Astrocyte of the cerebellum (primary cell): ENCODE results near the gene RDH12.

Experiments used
- DNase-seq: peaks from one replicate; pipeline ENCODE4 v3.0.0-alpha.2; 2011; ENCODE audit warnings: low read depth
- H3K4me3 ChIP-seq: 2 replicates; pipeline ENCODE4 v1.5.1; 2011; ENCODE audit warnings: mild to moderate bottlenecking, low read depth, low read length, moderate library complexity
- in situ Hi-C: cut with HindIII; loops from 2 replicates; pipeline ENCODE4 v1.10.0; 2017; ENCODE audit warnings: low sequenced_read_pairs
- TF ChIP-seq, protein P1 (sequence below): IDR thresholded peaks from 2 replicates; pipeline ENCODE4 v1.5.1; 2012; ENCODE audit warnings: low read length, low read depth, moderate library complexity, mild to moderate bottlenecking; ENCODE audit errors: missing control alignments

RDH12 gene

DNA sequence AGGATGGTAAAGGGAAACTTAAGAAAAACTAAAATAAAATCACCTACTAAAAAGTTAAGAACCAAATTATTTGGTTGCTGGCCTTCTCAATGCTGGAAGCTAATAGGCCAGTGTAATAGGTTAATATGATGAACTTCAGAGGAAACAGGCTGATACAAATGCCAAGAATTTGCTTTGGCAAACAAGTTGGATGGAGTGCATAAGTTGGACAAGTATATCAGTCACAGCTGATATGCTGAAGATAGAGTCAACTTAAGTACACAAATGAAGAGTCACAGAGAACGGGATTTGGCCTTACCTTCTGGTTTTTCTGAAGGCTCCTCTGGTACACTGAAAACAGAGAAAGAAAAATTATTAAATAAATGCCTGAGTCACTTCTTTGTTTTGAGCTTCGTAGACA, 66.5 kb downstream of the RDH12 start:
- DNase-seq, result no peak
- TF ChIP-seq, protein P1, sequence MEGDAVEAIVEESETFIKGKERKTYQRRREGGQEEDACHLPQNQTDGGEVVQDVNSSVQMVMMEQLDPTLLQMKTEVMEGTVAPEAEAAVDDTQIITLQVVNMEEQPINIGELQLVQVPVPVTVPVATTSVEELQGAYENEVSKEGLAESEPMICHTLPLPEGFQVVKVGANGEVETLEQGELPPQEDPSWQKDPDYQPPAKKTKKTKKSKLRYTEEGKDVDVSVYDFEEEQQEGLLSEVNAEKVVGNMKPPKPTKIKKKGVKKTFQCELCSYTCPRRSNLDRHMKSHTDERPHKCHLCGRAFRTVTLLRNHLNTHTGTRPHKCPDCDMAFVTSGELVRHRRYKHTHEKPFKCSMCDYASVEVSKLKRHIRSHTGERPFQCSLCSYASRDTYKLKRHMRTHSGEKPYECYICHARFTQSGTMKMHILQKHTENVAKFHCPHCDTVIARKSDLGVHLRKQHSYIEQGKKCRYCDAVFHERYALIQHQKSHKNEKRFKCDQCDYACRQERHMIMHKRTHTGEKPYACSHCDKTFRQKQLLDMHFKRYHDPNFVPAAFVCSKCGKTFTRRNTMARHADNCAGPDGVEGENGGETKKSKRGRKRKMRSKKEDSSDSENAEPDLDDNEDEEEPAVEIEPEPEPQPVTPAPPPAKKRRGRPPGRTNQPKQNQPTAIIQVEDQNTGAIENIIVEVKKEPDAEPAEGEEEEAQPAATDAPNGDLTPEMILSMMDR, result no peak
- in situ Hi-C loops, result no loop called here
- H3K4me3 ChIP-seq, result no peak overlapping the region

DNA sequence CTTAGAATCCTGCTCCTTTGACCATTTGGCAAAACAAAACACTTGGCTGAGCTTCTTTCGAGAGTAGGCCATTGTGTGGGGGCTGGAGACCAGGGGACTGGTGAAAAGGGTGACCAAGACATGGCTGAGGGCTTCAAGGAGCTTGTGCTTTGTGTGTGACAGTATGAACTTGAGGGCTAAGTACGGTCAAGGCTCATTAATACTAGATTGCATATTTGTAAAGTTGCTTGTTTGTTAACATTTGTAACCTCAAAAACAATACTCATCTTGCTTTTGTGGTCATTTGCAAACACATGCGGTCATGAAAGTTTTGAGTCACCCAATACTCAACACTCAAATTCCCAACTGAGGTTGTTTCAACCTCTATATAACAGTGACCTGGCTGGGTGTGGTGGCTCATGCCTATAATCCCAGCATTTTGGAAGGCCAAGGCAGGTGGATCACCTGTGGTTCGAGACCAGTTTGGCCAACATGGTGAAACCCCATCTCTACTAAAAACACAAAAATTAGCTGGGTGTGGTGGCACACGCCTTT, 72.2 kb downstream of the RDH12 start:
- DNase-seq, result no peak
- in situ Hi-C loops, result no loop called here
- H3K4me3 ChIP-seq, result no peak overlapping the region
- TF ChIP-seq, protein P1, result no peak

DNA sequence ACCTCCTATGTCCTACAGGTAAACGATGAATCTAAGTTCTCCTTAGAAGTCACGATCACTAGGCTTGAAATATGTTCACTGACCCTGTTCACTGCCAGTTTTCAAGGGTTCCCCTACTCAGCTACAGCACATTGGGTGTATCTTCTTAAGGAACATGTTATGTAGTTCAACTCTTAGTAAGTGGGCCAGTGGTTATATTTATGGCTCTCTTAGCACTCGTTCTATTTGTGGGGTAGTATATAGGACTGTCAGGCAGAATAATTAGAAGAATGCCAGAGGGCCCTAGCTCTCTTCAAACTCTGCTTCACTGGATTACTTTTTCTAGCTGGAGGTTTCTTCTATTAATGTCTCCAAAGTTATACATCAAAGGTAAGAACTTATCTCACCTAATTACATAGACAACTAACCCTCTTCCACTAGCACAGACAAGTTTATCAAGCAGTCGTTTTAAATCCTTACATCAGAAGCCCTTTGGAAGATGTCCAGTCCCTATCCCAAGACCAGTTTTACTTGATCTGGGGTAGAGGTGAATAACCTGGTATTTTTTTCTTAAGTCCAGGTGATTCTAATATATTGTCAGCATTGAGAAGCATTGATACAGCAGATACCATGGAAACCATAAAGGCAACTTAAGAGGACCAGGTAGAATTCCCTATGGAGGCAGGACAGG, 75.1 kb downstream of the RDH12 start:
- no peak overlapping the region for H3K4me3 ChIP-seq
- DNase-seq, result no peak
- TF ChIP-seq, protein P1, result no peak
- in situ Hi-C loops, result no loop called here

DNA sequence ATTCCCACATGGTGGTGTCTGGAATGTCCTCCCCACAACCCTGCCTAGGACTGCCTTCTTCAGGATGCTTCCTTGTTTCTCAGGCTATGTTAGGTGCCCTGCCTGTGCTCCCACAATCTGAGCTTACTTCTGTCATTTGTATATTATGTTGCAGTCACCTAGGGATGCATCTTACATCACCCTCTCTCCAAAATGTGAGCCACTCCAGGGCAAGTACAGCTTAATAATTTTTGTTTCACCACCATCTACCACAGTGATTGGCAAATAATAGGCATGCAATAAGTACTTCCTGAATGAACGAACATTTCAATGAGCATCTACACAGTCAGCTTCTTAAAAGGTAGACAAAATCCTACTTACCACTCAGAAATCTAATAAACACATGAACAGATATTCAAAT, 77.1 kb downstream of the RDH12 start:
- TF ChIP-seq, protein P1, result no peak
- in situ Hi-C loops, result no loop called here
- no peak overlapping the region for H3K4me3 ChIP-seq

DNA sequence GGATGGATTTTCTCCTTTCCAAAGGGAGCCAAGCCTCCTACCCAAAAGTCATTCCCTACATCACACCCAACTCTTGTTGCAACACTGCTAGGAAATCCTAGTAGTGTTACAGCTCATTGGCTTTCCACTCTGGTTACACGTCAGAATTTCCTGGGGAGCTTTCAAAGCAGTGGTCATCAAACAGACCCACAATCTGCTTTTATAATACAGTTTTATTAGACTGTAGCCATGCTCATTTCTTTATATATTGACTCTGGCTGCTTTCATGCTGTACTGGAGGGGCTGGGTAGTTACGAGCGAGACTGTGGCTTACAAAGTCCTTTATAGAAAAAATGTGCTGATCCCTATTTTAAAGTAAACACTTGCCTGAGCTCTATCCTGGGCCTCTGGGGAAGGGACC, 80.4 kb downstream of the RDH12 start:
- TF ChIP-seq, protein P1, result no peak
- H3K4me3 ChIP-seq, result no peak overlapping the region
- in situ Hi-C loops, result no loop called here
- no peak for DNase-seq

More for the DNA sequence above, 77.1 kb downstream of the RDH12 start:
- DNase-seq, result no peak
